OCI-LY1 (cell line): ENCODE data around the gene BCR.

ENCODE experiments used
- H2AFZ ChIP-seq: fragments of 200-600 bp; sonication (generic), shearing (Covaris generic); 2 replicates; pipeline ENCODE4 v1.6.0; 2014; ENCODE audit warnings: antibody characterized with exemption, mild to moderate bottlenecking, low read length
- H3F3A ChIP-seq: fragments of 200-600 bp; sonication (generic), shearing (Covaris generic); 2 replicates; pipeline ENCODE4 v1.6.0; 2014; ENCODE audit warnings: mild to moderate bottlenecking, antibody characterized with exemption, low read length, moderate library complexity; ENCODE audit not compliant: insufficient read depth
- H3K27ac ChIP-seq: fragments of 200-600 bp; sonication (generic); 2 replicates; pipeline ENCODE4 v1.5.1; 2014; ENCODE audit warnings: low read length, mixed run types, mild to moderate bottlenecking, low read depth; ENCODE audit not compliant: poor library complexity, severe bottlenecking
- H3K27me3 ChIP-seq: fragments of 200-600 bp; sonication (generic); 2 replicates; pipeline ENCODE4 v1.6.0; 2014; ENCODE audit warnings: antibody characterized with exemption, mild to moderate bottlenecking, low read length, moderate library complexity; ENCODE audit not compliant: insufficient read depth
- H3K36me3 ChIP-seq: fragments of 200-600 bp; sonication (generic); 2 replicates; pipeline ENCODE4 v1.6.1; 2014; ENCODE audit warnings: mild to moderate bottlenecking, antibody characterized with exemption, low read length, moderate library complexity, mixed read lengths; ENCODE audit not compliant: insufficient read depth
- H3K4me1 ChIP-seq: fragments of 200-600 bp; sonication (generic); 2 replicates; pipeline ENCODE4 v1.5.1; 2014; ENCODE audit warnings: mild to moderate bottlenecking, low read length, moderate library complexity; ENCODE audit not compliant: insufficient read depth, severe bottlenecking
- H3K4me2 ChIP-seq: fragments of 200-600 bp; sonication (generic), shearing (Covaris generic); 2 replicates; pipeline ENCODE4 v1.6.1; 2014; ENCODE audit warnings: low read length
- H3K4me3 ChIP-seq: fragments of 200-600 bp; sonication (generic); 2 replicates; pipeline ENCODE4 v1.5.1; 2014; ENCODE audit warnings: low read length, low read depth, mild to moderate bottlenecking, mixed read lengths; ENCODE audit not compliant: poor library complexity, severe bottlenecking
- H3K79me2 ChIP-seq: fragments of 200-600 bp; shearing (Covaris generic); 2 replicates; pipeline ENCODE4 v1.6.1; 2016; ENCODE audit warnings: mixed run types, low read length, mixed read lengths; ENCODE audit not compliant: insufficient read depth
- H3K9ac ChIP-seq: fragments of 200-600 bp; sonication (generic), shearing (Covaris generic); 2 replicates; pipeline ENCODE4 v1.6.1; 2014; ENCODE audit warnings: mild to moderate bottlenecking, low read length, mixed read lengths
- H3K9me2 ChIP-seq: fragments of 200-600 bp; sonication (generic), shearing (Covaris generic); 2 replicates; pipeline ENCODE4 v1.6.1; 2014; ENCODE audit warnings: low read depth, mild to moderate bottlenecking, low read length, mixed read lengths
- H3K9me3 ChIP-seq: fragments of 200-600 bp; shearing (Covaris generic); 2 replicates; pipeline ENCODE4 v1.6.1; 2014; ENCODE audit warnings: low read length, mixed read lengths
- H4K20me1 ChIP-seq: fragments of 200-600 bp; sonication (generic), shearing (Covaris generic); 2 replicates; pipeline ENCODE4 v1.6.0; 2016; ENCODE audit warnings: mild to moderate bottlenecking, low read length; ENCODE audit not compliant: insufficient read depth
- CTCF ChIP-seq: fragments of 200-600 bp; sonication (generic), shearing (Covaris generic); IDR thresholded peaks from 2 replicates; pipeline ENCODE4 v1.5.1; 2017; ENCODE audit warnings: mild to moderate bottlenecking, antibody characterized with exemption, low read length, moderate library complexity, mixed read lengths
- EZH2 ChIP-seq: fragments of 200-600 bp; sonication (generic), shearing (Covaris generic); IDR thresholded peaks from 2 replicates; pipeline ENCODE4 v1.8.0; 2017; ENCODE audit warnings: borderline replicate concordance, mixed run types, mild to moderate bottlenecking, antibody characterized with exemption, low read length, moderate library complexity, mixed read lengths

The BCR gene

DNA sequence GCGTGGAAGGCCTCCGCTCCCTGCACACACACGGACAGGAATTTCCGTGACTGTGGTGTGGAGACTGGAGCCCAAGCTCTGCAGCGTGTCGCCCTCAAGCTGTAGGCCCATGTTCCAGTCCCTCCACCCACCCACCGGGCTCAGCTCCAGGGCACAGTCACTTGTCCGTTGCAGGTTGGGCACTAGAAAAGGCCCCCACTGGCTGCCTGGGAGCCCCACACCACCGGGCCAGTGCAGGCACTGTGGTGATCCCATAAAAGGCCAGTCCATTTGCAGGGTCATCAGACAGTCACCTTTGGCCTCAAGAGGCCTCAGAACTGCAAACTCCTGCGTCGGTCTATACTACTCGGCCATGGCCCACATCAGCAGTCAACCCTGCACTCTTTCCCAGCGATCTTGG is 18.7 kb upstream of the BCR start:
- no peak for TF ChIP-seq EZH2
- TF ChIP-seq CTCF, result no peak
- Histone ChIP-seq H3K4me1 (peaks cover 12% of the 10 kb centered on the region), H3K36me3 (no peaks in the 10 kb centered on the region), H4K20me1 (no peaks in the 10 kb centered on the region), H3K4me2 (no peak overlapping the region), H2AFZ (no peak overlapping the region), H3K4me3 (no peak overlapping the region), H3K9ac (no peak overlapping the region), H3F3A (no peaks in the 10 kb centered on the region), H3K27ac (no peak overlapping the region), H3K9me3 (no peaks in the 10 kb centered on the region), H3K79me2 (no peaks in the 10 kb centered on the region), H3K27me3 (no peaks in the 10 kb centered on the region), H3K9me2 (no peaks in the 10 kb centered on the region)

- Histone ChIP-seq H3K9ac (no peak overlapping the region), H3K9me2 (no peaks in the 10 kb centered on the region), H4K20me1 (no peaks in the 10 kb centered on the region), H3K4me1 (no peaks in the 10 kb centered on the region), H3F3A (no peaks in the 10 kb centered on the region), H2AFZ (no peak overlapping the region), H3K27me3 (no peaks in the 10 kb centered on the region), H3K9me3 (no peaks in the 10 kb centered on the region), H3K36me3 (no peaks in the 10 kb centered on the region), H3K4me3 (no peak overlapping the region), H3K4me2 (no peak overlapping the region), H3K79me2 (no peaks in the 10 kb centered on the region), H3K27ac (no peak overlapping the region)
- no peak for TF ChIP-seq EZH2
- TF ChIP-seq CTCF, result no peak
Observed at GRCh38 chr22:23163665-23164064, 16.6 kb upstream of the BCR start.

DNA sequence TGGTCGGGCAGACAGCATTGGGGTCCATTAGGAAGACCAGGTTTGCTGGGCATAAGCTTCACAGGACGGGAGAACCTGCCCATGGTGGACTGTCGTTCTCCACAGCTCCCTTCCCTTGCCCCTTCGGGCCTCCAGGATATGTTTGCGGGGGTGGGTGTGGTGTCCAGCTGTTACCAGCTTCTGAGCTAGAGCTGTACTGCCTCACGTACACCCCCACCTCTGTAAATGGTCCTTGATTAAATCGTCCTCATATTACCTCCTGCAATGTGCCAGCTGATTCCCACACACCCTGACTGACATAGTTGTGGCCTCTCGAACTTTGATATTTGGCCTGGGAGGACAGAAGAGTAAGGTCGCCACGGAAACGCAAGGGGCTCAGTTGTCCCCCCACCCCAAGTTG is 16.2 kb upstream of the BCR start:
- no peaks in the 10 kb centered on the region for H3F3A ChIP-seq
- TF ChIP-seq EZH2 (no peak), CTCF (no peak)
- H3K9ac ChIP-seq, result no peak overlapping the region
- no peak overlapping the region for H2AFZ ChIP-seq
- H3K4me3 ChIP-seq, result no peak overlapping the region
- H3K27ac ChIP-seq, result no peak overlapping the region
- no peaks in the 10 kb centered on the region for H3K79me2 ChIP-seq
- no peaks in the 10 kb centered on the region for H4K20me1 ChIP-seq
- H3K9me2 ChIP-seq, result no peaks in the 10 kb centered on the region
- H3K4me1 ChIP-seq, result no peaks in the 10 kb centered on the region
- H3K9me3 ChIP-seq, result no peaks in the 10 kb centered on the region
- H3K27me3 ChIP-seq, result no peaks in the 10 kb centered on the region
- H3K36me3 ChIP-seq, result no peaks in the 10 kb centered on the region
- H3K4me2 ChIP-seq, result no peak overlapping the region
